ENCODE measurements around the gene PPP1R1A. TPM values are rescaled to one million over a fixed set of nuclear protein-coding genes. Genes with fewer than 3 reads are reported as not detected.

Gene PPP1R1A
- total and polyA plus RNA-seq, 2 donors (not counting 1 experiment from before 2014, with no cell fraction given), result not detected

DNA sequence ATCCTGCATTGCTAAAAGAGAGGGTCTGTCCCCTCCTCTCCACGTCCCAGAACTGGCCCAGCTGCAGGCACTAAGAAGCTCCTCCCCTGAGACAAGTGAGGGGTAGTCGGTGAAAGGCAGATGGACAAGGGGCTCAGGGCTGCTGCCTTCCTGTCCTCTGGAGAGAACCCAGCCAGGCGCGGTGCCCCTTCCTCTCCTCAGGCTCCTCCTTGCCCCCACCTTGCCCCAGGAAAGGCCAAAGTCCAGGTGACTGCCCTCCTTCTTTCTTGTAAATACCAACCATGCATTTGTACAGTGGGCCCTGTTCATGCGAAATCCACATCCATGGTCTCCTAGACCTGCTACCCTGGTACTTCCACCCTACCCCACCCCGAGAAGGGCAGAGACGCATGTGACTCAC, 9.7 kb downstream of the PPP1R1A start:
- no peaks in the 10 kb centered on the region for H4K20me1 ChIP-seq (ENCODE audit: control insufficient read depth, insufficient read depth, low read length, poor library complexity, severe bottlenecking)
- H3K4me3 ChIP-seq (ENCODE audit: control extremely low read depth in 1 of 5, extremely low read depth in 1 of 5, insufficient read depth in 1 of 5, low read depth in 2 of 5, low read length in 4 of 5), result no peak overlapping the region
- H3K4me1 ChIP-seq (ENCODE audit: control insufficient read depth in 2 of 2, insufficient read depth in 2 of 2, low read length in 2 of 2), result peaks cover 0 to 5% of the 10 kb centered on the region in 2 donors
- no peak overlapping the region for H3K4me2 ChIP-seq (replicated peaks; ENCODE audit: low read depth, low read length, poor library complexity, severe bottlenecking)
- no peaks in the 10 kb centered on the region for H3K79me2 ChIP-seq (ENCODE audit: control insufficient read depth, insufficient read depth, low read length)
- ATAC-seq (ENCODE audit: low read depth), result no peak
- TF ChIP-seq, protein P1, sequence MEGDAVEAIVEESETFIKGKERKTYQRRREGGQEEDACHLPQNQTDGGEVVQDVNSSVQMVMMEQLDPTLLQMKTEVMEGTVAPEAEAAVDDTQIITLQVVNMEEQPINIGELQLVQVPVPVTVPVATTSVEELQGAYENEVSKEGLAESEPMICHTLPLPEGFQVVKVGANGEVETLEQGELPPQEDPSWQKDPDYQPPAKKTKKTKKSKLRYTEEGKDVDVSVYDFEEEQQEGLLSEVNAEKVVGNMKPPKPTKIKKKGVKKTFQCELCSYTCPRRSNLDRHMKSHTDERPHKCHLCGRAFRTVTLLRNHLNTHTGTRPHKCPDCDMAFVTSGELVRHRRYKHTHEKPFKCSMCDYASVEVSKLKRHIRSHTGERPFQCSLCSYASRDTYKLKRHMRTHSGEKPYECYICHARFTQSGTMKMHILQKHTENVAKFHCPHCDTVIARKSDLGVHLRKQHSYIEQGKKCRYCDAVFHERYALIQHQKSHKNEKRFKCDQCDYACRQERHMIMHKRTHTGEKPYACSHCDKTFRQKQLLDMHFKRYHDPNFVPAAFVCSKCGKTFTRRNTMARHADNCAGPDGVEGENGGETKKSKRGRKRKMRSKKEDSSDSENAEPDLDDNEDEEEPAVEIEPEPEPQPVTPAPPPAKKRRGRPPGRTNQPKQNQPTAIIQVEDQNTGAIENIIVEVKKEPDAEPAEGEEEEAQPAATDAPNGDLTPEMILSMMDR (IDR thresholded peaks at IDR 0.05), result no peak
- TF ChIP-seq EZH2 (IDR thresholded peaks at IDR 0.05; ENCODE audit: borderline replicate concordance, insufficient read depth, low read depth, low read length, poor library complexity, severe bottlenecking), result no peak
- no peak overlapping the region for H2AFZ ChIP-seq (ENCODE audit: insufficient read depth, low read depth, low read length, poor library complexity, severe bottlenecking)
- DNase-seq, result no peak
- 87% methylated on average over 6 of the region's 7 CpGs for WGBS (ENCODE audit: insufficient coverage)
- no peaks in the 10 kb centered on the region for H3K27me3 Mint-ChIP-seq
- no peak overlapping the region for H3K9ac ChIP-seq (ENCODE audit: low read length)
- no peak overlapping the region for H3K27ac Mint-ChIP-seq
- POLR2A ChIA-PET, result no interaction called here
- no peaks in the 10 kb centered on the region for H3K9me3 Mint-ChIP-seq (ENCODE audit: insufficient read depth)
- H3K4me1 Mint-ChIP-seq, result peaks cover 8% of the 10 kb centered on the region
- H3K9me3 ChIP-seq (ENCODE audit: control extremely low read depth in 1 of 3, control insufficient read depth in 2 of 3, insufficient read depth in 1 of 3, low read length in 2 of 3), result no peaks in the 10 kb centered on the region
- H3K36me3 ChIP-seq (replicated peaks in 1 of 2; ENCODE audit: control extremely low read depth in 1 of 2, control insufficient read depth in 1 of 2, extremely low read depth in 1 of 2, insufficient read depth in 2 of 2, low read length in 1 of 2), result no peaks in the 10 kb centered on the region
- no peak overlapping the region for H3K4me3 Mint-ChIP-seq
- no peaks in the 10 kb centered on the region for H3K27me3 ChIP-seq (replicated peaks in 1 of 4; ENCODE audit: control extremely low read depth in 1 of 4, control insufficient read depth in 3 of 4, insufficient read depth in 4 of 4, low read length in 3 of 4)
- H3K27ac ChIP-seq (ENCODE audit: low read length in 2 of 2), result no peak overlapping the region
- CTCF ChIA-PET, result interaction anchor here (1.2 to 3.1 kb wide), 4 partner anchors 18 to 372 kb away, joined by 3 to 17 read pairs (median 10); no protein-coding TSS in a partner anchor
- intact Hi-C loops (cut with micrococcal nuclease), result no loop called here

DNA sequence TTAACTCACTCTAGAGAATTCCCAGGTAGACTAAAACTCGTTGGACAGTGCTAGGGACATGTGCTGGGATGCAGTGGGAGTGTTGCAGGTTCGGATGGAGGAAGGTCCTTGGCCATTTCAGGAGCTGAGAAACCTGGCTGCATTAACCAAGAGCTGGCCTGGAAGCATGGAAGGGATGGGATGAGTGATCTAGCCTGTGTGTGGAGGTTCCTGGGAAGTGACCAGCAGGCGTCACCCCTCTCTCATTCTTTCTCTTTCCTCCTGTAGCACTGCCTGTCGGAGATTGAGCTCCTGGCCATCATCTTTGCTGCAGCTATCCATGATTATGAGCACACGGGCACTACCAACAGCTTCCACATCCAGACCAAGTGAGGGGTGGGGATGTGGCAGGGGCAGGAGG, 15.6 kb downstream of the PPP1R1A start:
- no peak overlapping the region for H3K4me3 Mint-ChIP-seq
- Histone ChIP-seq H3K4me2 (replicated peaks; ENCODE audit: low read depth, low read length, poor library complexity, severe bottlenecking) (no peak overlapping the region), H3K9ac (ENCODE audit: low read length) (no peak overlapping the region), H3K27ac (ENCODE audit: low read length in 2 of 2) (no peak overlapping the region), H3K4me3 (ENCODE audit: control extremely low read depth in 1 of 5, extremely low read depth in 1 of 5, insufficient read depth in 1 of 5, low read depth in 2 of 5, low read length in 4 of 5) (no peak overlapping the region), H3K36me3 (replicated peaks in 1 of 2; ENCODE audit: control extremely low read depth in 1 of 2, control insufficient read depth in 1 of 2, extremely low read depth in 1 of 2, insufficient read depth in 2 of 2, low read length in 1 of 2) (no peaks in the 10 kb centered on the region), H3K9me3 (ENCODE audit: control extremely low read depth in 1 of 3, control insufficient read depth in 2 of 3, insufficient read depth in 1 of 3, low read length in 2 of 3) (no peaks in the 10 kb centered on the region), H3K4me1 (ENCODE audit: control insufficient read depth in 2 of 2, insufficient read depth in 2 of 2, low read length in 2 of 2) (no peaks in the 10 kb centered on the region), H3K79me2 (ENCODE audit: control insufficient read depth, insufficient read depth, low read length) (no peaks in the 10 kb centered on the region), H4K20me1 (ENCODE audit: control insufficient read depth, insufficient read depth, low read length, poor library complexity, severe bottlenecking) (no peaks in the 10 kb centered on the region), H2AFZ (ENCODE audit: insufficient read depth, low read depth, low read length, poor library complexity, severe bottlenecking) (no peak overlapping the region), H3K27me3 (replicated peaks in 1 of 4; ENCODE audit: control extremely low read depth in 1 of 4, control insufficient read depth in 3 of 4, insufficient read depth in 4 of 4, low read length in 3 of 4) (no peaks in the 10 kb centered on the region)
- ChIA-PET CTCF (interaction anchor here (1.0 kb wide), 1 partner anchor 23 kb away, joined by 4 read pairs; no protein-coding TSS in a partner anchor), POLR2A (no interaction called here)
- no peak for ATAC-seq (ENCODE audit: low read depth)
- WGBS (ENCODE audit: insufficient coverage), result 88% methylated on average over 2 of the region's 5 CpGs
- H3K9me3 Mint-ChIP-seq (ENCODE audit: insufficient read depth), result no peaks in the 10 kb centered on the region
- no peak overlapping the region for H3K27ac Mint-ChIP-seq
- H3K4me1 Mint-ChIP-seq, result peaks cover 1% of the 10 kb centered on the region
- no peaks in the 10 kb centered on the region for H3K27me3 Mint-ChIP-seq
- DNase-seq, result no peak
- intact Hi-C loops (cut with micrococcal nuclease), result no loop called here
- TF ChIP-seq, protein P1 (IDR thresholded peaks at IDR 0.05), result no peak
- no peak for TF ChIP-seq EZH2 (IDR thresholded peaks at IDR 0.05; ENCODE audit: borderline replicate concordance, insufficient read depth, low read depth, low read length, poor library complexity, severe bottlenecking)

Measured in B cell (primary cell).